Neuronal stem cell (in vitro differentiated cells): ENCODE data around the gene XKR8.

ENCODE experiments used
- DNase-seq: peaks from one replicate; pipeline ENCODE4 v3.0.0-alpha.2; 2013; ENCODE audit warnings: low spot score
- H2AFZ ChIP-seq: one replicate; pipeline ENCODE4 v1.6.1; 2013; ENCODE audit warnings: mild to moderate bottlenecking, low read length, inconsistent platforms
- H2AK5ac ChIP-seq: 2 replicates; pipeline ENCODE4 v1.6.1; 2013; ENCODE audit warnings: low read depth, mild to moderate bottlenecking, inconsistent platforms, low read length, moderate library complexity, mixed read lengths
- H2BK120ac ChIP-seq: 2 replicates; pipeline ENCODE4 v1.6.1; 2013; ENCODE audit warnings: low read depth, mild to moderate bottlenecking, inconsistent platforms, low read length, moderate library complexity, mixed read lengths
- H2BK12ac ChIP-seq: one replicate; pipeline ENCODE4 v1.6.1; 2013; ENCODE audit warnings: low read length, inconsistent platforms
- H2BK15ac ChIP-seq: 2 replicates; pipeline ENCODE4 v1.6.1; 2013; ENCODE audit warnings: mild to moderate bottlenecking, low read length, inconsistent platforms, mixed read lengths
- H2BK5ac ChIP-seq: one replicate; pipeline ENCODE4 v1.6.1; 2013; ENCODE audit warnings: inconsistent platforms, mild to moderate bottlenecking, low read length, moderate library complexity
- H3K14ac ChIP-seq: one replicate; pipeline ENCODE4 v1.6.1; 2013; ENCODE audit warnings: low read length, inconsistent platforms
- H3K18ac ChIP-seq: 2 replicates; pipeline ENCODE4 v1.6.1; 2013; ENCODE audit warnings: low read length, inconsistent platforms
- H3K23ac ChIP-seq: 2 replicates; pipeline ENCODE4 v1.6.1; 2013; ENCODE audit warnings: low read depth, mild to moderate bottlenecking, mixed read lengths, low read length, inconsistent platforms; ENCODE audit not compliant: poor library complexity
- H3K27ac ChIP-seq: replicated peaks from 3 replicates; pipeline ENCODE4 v1.5.1; 2013; ENCODE audit warnings: low read length, inconsistent platforms
- H3K27me3 ChIP-seq, 3 experiments: 2 replicates each; pipeline ENCODE4 v1.6.1; 2013; ENCODE audit warnings: low read length in 3 of 3, mild to moderate bottlenecking in 2 of 3, inconsistent platforms in 1 of 3, low read depth in 1 of 3, mixed read lengths in 1 of 3, moderate library complexity in 1 of 3; ENCODE audit not compliant: control insufficient read depth in 3 of 3, insufficient read depth in 3 of 3
- H3K36me3 ChIP-seq, 2 donors: replicated peaks in 1 of 2; 2 replicates each; pipeline ENCODE4 v1.6.1; 2013; ENCODE audit warnings: low read length in 2 of 2; ENCODE audit not compliant: control insufficient read depth in 2 of 2, insufficient read depth in 2 of 2
- H3K4ac ChIP-seq: 2 replicates; pipeline ENCODE4 v1.6.1; 2013; ENCODE audit warnings: inconsistent platforms, mild to moderate bottlenecking, low read length, moderate library complexity
- H3K4me1 ChIP-seq, 2 donors: 1 replicate in 1 of 2; 2 replicates in 1 of 2; pipeline ENCODE4 v1.6.1; 2013; ENCODE audit warnings: low read length in 2 of 2, low read depth in 1 of 2; ENCODE audit not compliant: control insufficient read depth in 2 of 2, insufficient read depth in 1 of 2
- H3K4me2 ChIP-seq: one replicate; pipeline ENCODE4 v1.6.1; 2013; ENCODE audit warnings: mild to moderate bottlenecking, low read length, inconsistent platforms; ENCODE audit not compliant: insufficient read depth, poor library complexity, severe bottlenecking
- H3K4me3 ChIP-seq, 2 donors: 2 replicates each; pipeline ENCODE4 v1.5.1; 2013; ENCODE audit warnings: low read length in 2 of 2, mild to moderate bottlenecking in 2 of 2, inconsistent platforms in 1 of 2, moderate library complexity in 1 of 2
- H3K79me1 ChIP-seq: one replicate; pipeline ENCODE4 v1.6.1; 2013; ENCODE audit warnings: low read depth, mild to moderate bottlenecking, inconsistent platforms, low read length, moderate library complexity
- H3K9ac ChIP-seq: one replicate; pipeline ENCODE4 v1.6.1; 2013; ENCODE audit warnings: mild to moderate bottlenecking, low read depth, low read length, inconsistent platforms; ENCODE audit not compliant: poor library complexity
- H3K9me3 ChIP-seq, 2 donors: replicated peaks in 1 of 2; 2 replicates each; pipeline versions ENCODE3 to v1.6.1; 2013; ENCODE audit warnings: low read length in 2 of 2, mild to moderate bottlenecking in 2 of 2, inconsistent platforms in 1 of 2, low read depth in 1 of 2, mixed read lengths in 1 of 2, moderate library complexity in 1 of 2; ENCODE audit not compliant: control insufficient read depth in 2 of 2, insufficient read depth in 1 of 2
- H4K8ac ChIP-seq: one replicate; pipeline ENCODE4 v1.6.1; 2013; ENCODE audit warnings: low read depth, mild to moderate bottlenecking, inconsistent platforms, low read length, moderate library complexity
- H4K91ac ChIP-seq: one replicate; pipeline ENCODE4 v1.6.1; 2013; ENCODE audit warnings: low read length, low read depth, mild to moderate bottlenecking, inconsistent platforms; ENCODE audit not compliant: poor library complexity
- WGBS, 2 donors: extraction: QIAGEN DNeasy Blood & Tissue Kit; methylation state at CpG; one replicate each; pipeline ENCODE4 v1.1.7; 2013; ENCODE audit warnings: missing lambda C conversion rate in 2 of 2, mixed read lengths in 1 of 2; ENCODE audit not compliant: insufficient read length in 2 of 2, insufficient replicate concordance in 1 of 2; ENCODE audit errors: extremely low coverage in 2 of 2; 5-methylcytosine and 5-hydroxymethylcytosine counted together

XKR8 gene

GRCh38 chr1:27967106-27967883 lies 7.5 kb downstream of the XKR8 start:
- Histone ChIP-seq H2BK15ac (no peak overlapping the region), H3K4me2 (no peak overlapping the region), H4K8ac (no peak overlapping the region), H4K91ac (no peak overlapping the region), H3K36me3 (peaks cover 17 to 19% of the 10 kb centered on the region in 2 donors), H2BK120ac (no peak overlapping the region), H3K27me3 (no peaks in the 10 kb centered on the region), H3K23ac (no peak overlapping the region), H3K4me3 (peak overlapping the region in 1 of 2 donors; percentile 9), H3K14ac (no peak overlapping the region), H3K18ac (no peak overlapping the region), H2AFZ (no peak overlapping the region), H3K9me3 (no peaks in the 10 kb centered on the region), H3K4me1 (no peaks in the 10 kb centered on the region), H2BK12ac (no peak overlapping the region), H3K9ac (no peak overlapping the region), H2AK5ac (no peak overlapping the region), H3K79me1 (no peaks in the 10 kb centered on the region), H3K27ac (no peak overlapping the region), H3K4ac (no peak overlapping the region), H2BK5ac (no peak overlapping the region)
- DNase-seq = no peak
- no CpG with 5 or more reads among the region's 12 CpGs for WGBS, 2 donors

- H3K27ac ChIP-seq = no peak overlapping the region
- no peak overlapping the region for H3K4me3 ChIP-seq
- WGBS, 2 donors = no CpG with 5 or more reads among the region's 4 CpGs
Observed at GRCh38 chr1:27967884-27968466, 8.2 kb downstream of the XKR8 start.

GRCh38 chr1:27968692-27969091 lies 8.9 kb downstream of the XKR8 start:
- no peaks in the 10 kb centered on the region for H3K9me3 ChIP-seq
- no peak overlapping the region for H3K4me2 ChIP-seq
- no peak overlapping the region for H4K8ac ChIP-seq
- H2AFZ ChIP-seq = no peak overlapping the region
- no peak overlapping the region for H2BK5ac ChIP-seq
- no peak overlapping the region for H4K91ac ChIP-seq
- H3K4me1 ChIP-seq = no peaks in the 10 kb centered on the region
- no peak overlapping the region for H2AK5ac ChIP-seq
- peaks cover 20 to 28% of the 10 kb centered on the region in 2 donors for H3K36me3 ChIP-seq
- H3K27me3 ChIP-seq = no peaks in the 10 kb centered on the region
- no peak overlapping the region for H2BK12ac ChIP-seq
- H2BK15ac ChIP-seq = no peak overlapping the region
- no peak overlapping the region for H3K4ac ChIP-seq
- no peak overlapping the region for H3K4me3 ChIP-seq
- no peak overlapping the region for H3K27ac ChIP-seq
- no peak overlapping the region for H3K18ac ChIP-seq
- H3K14ac ChIP-seq = no peak overlapping the region
- H3K79me1 ChIP-seq = no peaks in the 10 kb centered on the region
- WGBS, 2 donors = no CpG with 5 or more reads among the region's 3 CpGs
- H2BK120ac ChIP-seq = no peak overlapping the region
- no peak for DNase-seq
- H3K9ac ChIP-seq = no peak overlapping the region
- H3K23ac ChIP-seq = no peak overlapping the region

More at GRCh38 chr1:27967884-27968466, 8.2 kb downstream of the XKR8 start:
- H4K91ac ChIP-seq = no peak overlapping the region
- H3K18ac ChIP-seq = no peak overlapping the region
- no peak overlapping the region for H3K4me2 ChIP-seq
- H3K9me3 ChIP-seq = no peaks in the 10 kb centered on the region
- H3K36me3 ChIP-seq = peaks cover 20 to 23% of the 10 kb centered on the region in 2 donors
- H2BK15ac ChIP-seq = no peak overlapping the region
- H3K4me1 ChIP-seq = no peaks in the 10 kb centered on the region
- H3K14ac ChIP-seq = no peak overlapping the region
- H2BK120ac ChIP-seq = no peak overlapping the region
- H3K27me3 ChIP-seq = no peaks in the 10 kb centered on the region
- no peak overlapping the region for H4K8ac ChIP-seq
- H3K4ac ChIP-seq = no peak overlapping the region
- no peak overlapping the region for H3K23ac ChIP-seq
- no peaks in the 10 kb centered on the region for H3K79me1 ChIP-seq
- H2BK5ac ChIP-seq = no peak overlapping the region
- no peak overlapping the region for H3K9ac ChIP-seq
- H2BK12ac ChIP-seq = no peak overlapping the region
- no peak for DNase-seq
- no peak overlapping the region for H2AFZ ChIP-seq
- H2AK5ac ChIP-seq = no peak overlapping the region

DNA sequence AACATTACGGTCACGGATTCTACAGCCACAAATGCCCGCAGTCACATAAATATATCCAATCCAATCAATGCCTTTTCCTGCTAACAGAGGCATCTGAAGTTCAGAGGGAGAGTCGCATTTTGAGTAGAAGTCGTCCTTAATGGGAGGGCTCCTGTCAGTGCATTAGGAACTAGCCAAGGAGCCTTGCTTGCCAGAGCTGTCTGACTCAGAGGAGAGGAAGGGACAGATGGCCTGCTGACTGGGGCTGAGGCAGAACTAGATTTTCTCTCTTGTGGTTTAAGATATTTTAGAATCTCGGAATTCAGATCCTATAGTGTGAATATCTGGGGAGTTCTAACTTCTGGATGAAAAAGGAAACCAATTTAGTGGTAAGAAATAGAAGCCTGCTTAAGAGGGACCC lies 10.6 kb downstream of the XKR8 start:
- Histone ChIP-seq H3K9me3 (no peaks in the 10 kb centered on the region), H2BK15ac (no peak overlapping the region), H3K4me3 (peak overlapping the region in 1 of 2 donors; percentile 67), H3K9ac (no peak overlapping the region), H3K4me1 (no peaks in the 10 kb centered on the region), H3K4ac (no peak overlapping the region), H2BK120ac (no peak overlapping the region), H2BK12ac (no peak overlapping the region), H3K36me3 (peaks cover 20 to 41% of the 10 kb centered on the region in 2 donors), H4K91ac (no peak overlapping the region), H3K4me2 (no peak overlapping the region), H3K23ac (no peak overlapping the region), H2AK5ac (no peak overlapping the region), H2BK5ac (no peak overlapping the region), H4K8ac (no peak overlapping the region), H2AFZ (no peak overlapping the region), H3K27me3 (no peaks in the 10 kb centered on the region), H3K14ac (no peak overlapping the region), H3K79me1 (no peaks in the 10 kb centered on the region), H3K27ac (no peak overlapping the region), H3K18ac (no peak overlapping the region)
- DNase-seq = no peak
- WGBS, 2 donors = no CpG with 5 or more reads among the region's 6 CpGs
